ENCODE data around the gene MEIS3.
"Not testable (repeated sequence)": the region's sequence is repeated elsewhere in the genome, so short reads cannot be mapped to it uniquely, and the experiment has no call there.

MEIS3 gene

GRCh38 chr19:47377801-47378200, 41.5 kb downstream of the MEIS3 start:
- TF ChIP-seq POLR2A (IDR thresholded peaks at IDR 0.05; ENCODE audit: low read length): no peak
- no peak for TF ChIP-seq GATA1 (IDR thresholded peaks at IDR 0.05; ENCODE audit: low read depth, low read length)
- DNase-seq: no peak

DNA sequence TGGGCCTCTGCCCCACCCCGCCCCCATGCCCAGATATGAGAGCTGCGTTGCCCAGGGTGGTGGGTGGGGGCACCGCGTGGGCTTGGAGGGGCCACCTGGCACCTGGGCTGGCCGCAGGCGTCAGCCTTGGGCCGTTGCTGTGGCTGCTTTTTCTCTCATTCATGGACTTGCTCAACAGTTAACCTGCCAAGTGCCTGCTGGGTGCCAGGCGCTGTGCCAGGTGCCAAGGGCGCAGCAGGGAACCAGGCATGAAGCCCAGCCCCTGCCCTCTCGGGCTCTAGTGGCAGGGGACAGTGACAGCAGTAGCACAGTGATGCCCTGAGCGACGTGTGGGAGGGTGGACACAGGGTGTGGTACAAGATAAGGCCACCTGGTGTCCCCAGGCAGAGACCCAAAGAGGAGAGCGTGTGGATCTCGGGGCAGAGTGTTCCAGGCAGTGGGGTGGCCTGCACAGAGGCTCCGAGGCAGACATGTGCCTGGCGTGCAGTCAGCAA, 42.1 kb downstream of the MEIS3 start:
- no peak for TF ChIP-seq GATA1 (IDR thresholded peaks at IDR 0.05; ENCODE audit: low read depth, low read length)
- no peak for TF ChIP-seq POLR2A (IDR thresholded peaks at IDR 0.05; ENCODE audit: low read length)
- peak; percentile 44 to 51 for DNase-seq

GRCh38 chr19:47376589-47377144, 42.7 kb downstream of the MEIS3 start:
- peak in 1 of 2 experiments; percentile 15 for DNase-seq
- TF ChIP-seq GATA1 (IDR thresholded peaks at IDR 0.05; ENCODE audit: low read depth, low read length) (no peak), POLR2A (IDR thresholded peaks at IDR 0.05; ENCODE audit: low read length) (no peak)

- TF ChIP-seq POLR2A (IDR thresholded peaks at IDR 0.05; ENCODE audit: low read length): no peak
- no peak for TF ChIP-seq GATA1 (IDR thresholded peaks at IDR 0.05; ENCODE audit: low read depth, low read length)
- no peak for DNase-seq
These were observed 43.4 kb downstream of the MEIS3 start for GRCh38 chr19:47375694-47376588.

GRCh38 chr19:47374876-47375693, 44.2 kb downstream of the MEIS3 start:
- no peak for DNase-seq
- TF ChIP-seq GATA1 (IDR thresholded peaks at IDR 0.05; ENCODE audit: low read depth, low read length) (no peak), POLR2A (IDR thresholded peaks at IDR 0.05; ENCODE audit: low read length) (no peak)

- DNase-seq: no peak
- TF ChIP-seq GATA1 (IDR thresholded peaks at IDR 0.05; ENCODE audit: low read depth, low read length) (no peak), POLR2A (IDR thresholded peaks at IDR 0.05; ENCODE audit: low read length) (no peak)
These were observed 45.8 kb downstream of the MEIS3 start for GRCh38 chr19:47373246-47374240.

DNA sequence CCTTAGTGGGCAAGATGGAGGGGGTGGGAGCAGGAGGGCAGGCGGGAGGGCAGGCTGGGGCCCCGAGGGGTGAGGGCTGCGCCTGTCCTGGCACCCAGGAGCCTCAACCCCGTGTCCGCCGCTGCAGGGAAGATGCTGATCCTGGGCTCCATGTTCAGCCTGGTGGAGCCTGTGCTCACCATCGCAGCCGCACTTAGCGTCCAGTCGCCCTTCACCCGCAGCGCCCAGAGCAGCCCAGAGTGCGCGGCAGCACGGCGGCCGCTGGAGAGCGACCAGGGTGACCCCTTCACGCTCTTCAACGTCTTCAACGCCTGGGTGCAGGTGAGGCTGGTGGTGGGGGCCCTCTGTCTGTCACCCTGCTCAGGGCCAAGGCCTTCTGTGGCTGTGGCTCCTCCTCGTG, 46.7 kb downstream of the MEIS3 start:
- no peak for DNase-seq
- TF ChIP-seq GATA1 (IDR thresholded peaks at IDR 0.05; ENCODE audit: low read depth, low read length) (no peak), POLR2A (IDR thresholded peaks at IDR 0.05; ENCODE audit: low read length) (no peak)

- no peak for DNase-seq
- TF ChIP-seq POLR2A (IDR thresholded peaks at IDR 0.05; ENCODE audit: low read length) (no peak), GATA1 (IDR thresholded peaks at IDR 0.05; ENCODE audit: low read depth, low read length) (no peak)
These were observed 48.1 kb downstream of the MEIS3 start for GRCh38 chr19:47371261-47371660.

GRCh38 chr19:47370045-47370611, 49.2 kb downstream of the MEIS3 start:
- TF ChIP-seq POLR2A (IDR thresholded peaks at IDR 0.05; ENCODE audit: low read length) (no peak), GATA1 (IDR thresholded peaks at IDR 0.05; ENCODE audit: low read depth, low read length) (no peak)
- peak in 1 of 2 experiments; percentile 17 for DNase-seq

DNA sequence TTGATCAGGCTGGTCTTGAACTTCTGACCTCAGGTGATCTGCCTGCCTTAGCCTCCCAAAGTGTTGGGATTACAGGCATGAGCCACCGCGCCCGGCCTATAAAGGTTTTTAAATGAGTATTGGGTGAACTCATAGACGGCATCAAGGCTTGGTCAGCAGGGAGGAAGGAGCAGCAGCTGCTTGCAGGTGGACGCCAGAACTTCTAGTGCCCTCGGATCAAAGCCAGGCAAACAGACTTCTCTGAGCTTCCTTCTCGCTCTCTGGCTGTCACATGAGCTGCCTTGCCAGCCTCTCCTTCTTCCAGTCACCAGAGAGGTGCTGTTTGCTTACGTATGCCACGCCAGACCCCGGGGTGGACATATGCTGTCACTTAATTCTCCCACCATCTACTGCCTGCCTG, 53.9 kb downstream of the MEIS3 start:
- DNase-seq: not testable (repeated sequence)

- TF ChIP-seq GATA1 (IDR thresholded peaks at IDR 0.05; ENCODE audit: low read depth, low read length): no peak
- no peak for TF ChIP-seq POLR2A (IDR thresholded peaks at IDR 0.05; ENCODE audit: low read length)
- no peak for DNase-seq
These were observed 55.4 kb downstream of the MEIS3 start for GRCh38 chr19:47363758-47364531.

DNA sequence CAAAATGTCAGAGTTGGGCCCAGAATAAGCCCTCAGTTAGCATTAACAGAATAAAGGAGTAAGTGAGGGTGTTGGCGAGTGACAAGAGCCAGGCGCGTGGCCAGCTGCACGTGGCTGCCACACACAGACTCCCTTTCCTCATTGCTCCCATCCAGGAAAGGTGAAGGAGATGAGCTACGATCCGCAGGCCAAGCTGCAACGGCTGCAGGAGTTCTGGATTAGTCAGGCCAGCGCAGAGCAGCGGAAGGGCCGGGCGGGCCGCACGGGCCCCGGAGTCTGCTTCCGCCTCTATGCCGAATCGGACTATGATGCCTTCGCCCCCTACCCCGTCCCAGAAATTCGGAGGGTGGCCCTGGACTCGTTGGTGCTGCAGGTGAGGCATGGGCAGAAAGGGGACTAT, 57.0 kb downstream of the MEIS3 start:
- no peak for TF ChIP-seq POLR2A (IDR thresholded peaks at IDR 0.05; ENCODE audit: low read length)
- no peak for TF ChIP-seq GATA1 (IDR thresholded peaks at IDR 0.05; ENCODE audit: low read depth, low read length)
- DNase-seq: no peak
